Kidney epithelial cell (primary cell): ENCODE measurements around the gene APP. TPM values are rescaled to one million over a fixed set of nuclear protein-coding genes. Genes with fewer than 3 reads are reported as not detected.

Experiments
- DNase-seq: peaks from one replicate; pipeline ENCODE4 v3.0.0-alpha.2; 2010; ENCODE audit warnings: low read depth
- H3K27me3 ChIP-seq: 2 replicates; pipeline ENCODE4 v1.6.0; 2011; ENCODE audit warnings: low read length; ENCODE audit not compliant: control insufficient read depth, insufficient read depth
- H3K36me3 ChIP-seq: 2 replicates; pipeline ENCODE4 v1.5.1; 2011; ENCODE audit warnings: low read length; ENCODE audit not compliant: control insufficient read depth, insufficient read depth
- H3K4me3 ChIP-seq: 2 replicates; pipeline ENCODE4 v1.5.1; 2011; ENCODE audit warnings: low read depth, mild to moderate bottlenecking, control low read depth, low read length
- CTCF ChIP-seq: IDR thresholded peaks from 2 replicates; pipeline ENCODE4 v1.5.1; 2011; ENCODE audit warnings: mild to moderate bottlenecking, moderate library complexity, low read length, control low read depth, inconsistent platforms; ENCODE audit not compliant: insufficient read depth, poor library complexity, severe bottlenecking
- total RNA-seq: library from RNA; depleted of rRNA; stranded (reverse); fragments of >200 nt; gene quantifications from 2 replicates; pipeline ENCODE4 v1.2.3, GENCODE V29; 2015

Gene APP
- total RNA-seq, 1 donor from 2014 or later, result 624 TPM

GRCh38 chr21:26064506-26064905, 106.1 kb downstream of the APP start:
- H3K36me3 ChIP-seq, result no peaks in the 10 kb centered on the region
- H3K4me3 ChIP-seq, result no peak overlapping the region
- no peak for TF ChIP-seq CTCF
- no peaks in the 10 kb centered on the region for H3K27me3 ChIP-seq
- no peak for DNase-seq

GRCh38 chr21:26061437-26061836, 109.1 kb downstream of the APP start:
- H3K4me3 ChIP-seq, result no peak overlapping the region
- no peak for DNase-seq
- TF ChIP-seq CTCF, result no peak
- no peaks in the 10 kb centered on the region for H3K27me3 ChIP-seq
- no peaks in the 10 kb centered on the region for H3K36me3 ChIP-seq

- H3K27me3 ChIP-seq, result no peaks in the 10 kb centered on the region
- H3K36me3 ChIP-seq, result no peaks in the 10 kb centered on the region
- no peak for TF ChIP-seq CTCF
- H3K4me3 ChIP-seq, result no peak overlapping the region
- no peak for DNase-seq
Observed at GRCh38 chr21:26060335-26061115, 110.0 kb downstream of the APP start.

GRCh38 chr21:26057477-26058170, 112.9 kb downstream of the APP start:
- Histone ChIP-seq H3K36me3 (no peaks in the 10 kb centered on the region), H3K27me3 (no peaks in the 10 kb centered on the region), H3K4me3 (no peak overlapping the region)
- TF ChIP-seq CTCF, result no peak
- DNase-seq, result no peak

- no peak for TF ChIP-seq CTCF
- H3K27me3 ChIP-seq, result no peaks in the 10 kb centered on the region
- no peak for DNase-seq
Observed at GRCh38 chr21:26055841-26056264, 114.7 kb downstream of the APP start.

More at GRCh38 chr21:26055841-26056264, 114.7 kb downstream of the APP start:
- Histone ChIP-seq H3K36me3 (no peaks in the 10 kb centered on the region), H3K4me3 (no peak overlapping the region)
